DND-41 (cell line): Measurements from ENCODE around the gene LY6G5C.

Source experiments
- EZH2 ChIP-seq: IDR thresholded peaks from 3 replicates; pipeline ENCODE4 v1.6.1; 2012; ENCODE audit warnings: borderline replicate concordance, low read depth, mild to moderate bottlenecking, moderate library complexity, low read length, inconsistent platforms; ENCODE audit not compliant: severe bottlenecking
- TF ChIP-seq, protein P1 (sequence below): IDR thresholded peaks from 2 replicates; pipeline ENCODE4 v1.5.1; 2012; ENCODE audit warnings: borderline replicate concordance, low read length, moderate library complexity, mild to moderate bottlenecking; ENCODE audit not compliant: poor library complexity, severe bottlenecking; ENCODE audit errors: extremely low read depth

DNA sequence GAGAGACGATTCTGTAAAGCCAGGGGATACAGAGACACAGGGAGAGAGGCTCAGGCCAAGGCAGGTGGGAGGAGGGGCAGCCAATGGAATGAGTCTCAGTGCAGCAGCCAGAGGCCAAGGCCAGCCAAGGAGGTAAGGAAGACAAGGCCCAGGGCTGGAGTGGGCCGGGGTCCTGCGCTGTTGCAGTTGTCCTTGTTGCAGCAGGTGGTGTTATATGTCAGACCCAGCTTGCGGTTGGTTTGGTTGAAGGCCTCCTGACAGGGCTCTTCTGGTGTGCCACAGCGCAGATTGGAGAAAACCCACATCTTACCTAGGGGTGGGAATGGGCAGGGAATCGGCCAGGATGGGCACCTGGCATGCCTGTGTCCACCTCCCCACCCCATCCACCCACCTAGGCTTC is 38.1 kb upstream of the LY6G5C start:
- TF ChIP-seq, protein P1, sequence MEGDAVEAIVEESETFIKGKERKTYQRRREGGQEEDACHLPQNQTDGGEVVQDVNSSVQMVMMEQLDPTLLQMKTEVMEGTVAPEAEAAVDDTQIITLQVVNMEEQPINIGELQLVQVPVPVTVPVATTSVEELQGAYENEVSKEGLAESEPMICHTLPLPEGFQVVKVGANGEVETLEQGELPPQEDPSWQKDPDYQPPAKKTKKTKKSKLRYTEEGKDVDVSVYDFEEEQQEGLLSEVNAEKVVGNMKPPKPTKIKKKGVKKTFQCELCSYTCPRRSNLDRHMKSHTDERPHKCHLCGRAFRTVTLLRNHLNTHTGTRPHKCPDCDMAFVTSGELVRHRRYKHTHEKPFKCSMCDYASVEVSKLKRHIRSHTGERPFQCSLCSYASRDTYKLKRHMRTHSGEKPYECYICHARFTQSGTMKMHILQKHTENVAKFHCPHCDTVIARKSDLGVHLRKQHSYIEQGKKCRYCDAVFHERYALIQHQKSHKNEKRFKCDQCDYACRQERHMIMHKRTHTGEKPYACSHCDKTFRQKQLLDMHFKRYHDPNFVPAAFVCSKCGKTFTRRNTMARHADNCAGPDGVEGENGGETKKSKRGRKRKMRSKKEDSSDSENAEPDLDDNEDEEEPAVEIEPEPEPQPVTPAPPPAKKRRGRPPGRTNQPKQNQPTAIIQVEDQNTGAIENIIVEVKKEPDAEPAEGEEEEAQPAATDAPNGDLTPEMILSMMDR = no peak
- no peak for TF ChIP-seq EZH2
